ENCODE results near the gene MN1.

- TF ChIP-seq CTCF (IDR thresholded peaks at IDR 0.05) (no peak), POLR2A (IDR thresholded peaks at IDR 0.05) (no peak)
Measured at GRCh38 chr22:27791859-27792241, 9.7 kb downstream of the MN1 start.

Measured in adrenal gland (tissue), 5 donors.